ENCODE measurements around the gene MRPS6.

DNA sequence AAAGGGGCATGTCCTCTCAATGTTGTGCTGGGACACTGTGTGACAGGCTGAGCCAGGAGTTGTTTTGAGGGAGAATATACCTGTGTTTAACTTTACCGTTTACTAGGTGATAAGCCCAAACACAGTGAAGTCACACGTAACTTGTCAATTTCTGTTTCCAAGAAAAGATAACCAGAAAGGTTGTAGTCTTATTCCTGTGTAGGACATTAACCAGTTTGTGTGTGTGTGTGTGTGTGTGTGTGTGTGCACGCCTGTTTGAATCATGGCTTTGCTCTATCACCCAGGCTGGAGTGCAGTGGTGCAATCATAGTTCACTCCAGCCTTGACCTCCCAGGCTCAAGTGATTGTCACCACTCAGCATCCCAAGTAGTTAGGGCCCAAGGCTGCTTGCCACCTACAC, 83.6 kb downstream of the MRPS6 start:
- TF ChIP-seq, protein P1, sequence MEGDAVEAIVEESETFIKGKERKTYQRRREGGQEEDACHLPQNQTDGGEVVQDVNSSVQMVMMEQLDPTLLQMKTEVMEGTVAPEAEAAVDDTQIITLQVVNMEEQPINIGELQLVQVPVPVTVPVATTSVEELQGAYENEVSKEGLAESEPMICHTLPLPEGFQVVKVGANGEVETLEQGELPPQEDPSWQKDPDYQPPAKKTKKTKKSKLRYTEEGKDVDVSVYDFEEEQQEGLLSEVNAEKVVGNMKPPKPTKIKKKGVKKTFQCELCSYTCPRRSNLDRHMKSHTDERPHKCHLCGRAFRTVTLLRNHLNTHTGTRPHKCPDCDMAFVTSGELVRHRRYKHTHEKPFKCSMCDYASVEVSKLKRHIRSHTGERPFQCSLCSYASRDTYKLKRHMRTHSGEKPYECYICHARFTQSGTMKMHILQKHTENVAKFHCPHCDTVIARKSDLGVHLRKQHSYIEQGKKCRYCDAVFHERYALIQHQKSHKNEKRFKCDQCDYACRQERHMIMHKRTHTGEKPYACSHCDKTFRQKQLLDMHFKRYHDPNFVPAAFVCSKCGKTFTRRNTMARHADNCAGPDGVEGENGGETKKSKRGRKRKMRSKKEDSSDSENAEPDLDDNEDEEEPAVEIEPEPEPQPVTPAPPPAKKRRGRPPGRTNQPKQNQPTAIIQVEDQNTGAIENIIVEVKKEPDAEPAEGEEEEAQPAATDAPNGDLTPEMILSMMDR (conservative IDR thresholded peaks at IDR 0.05; ENCODE audit: low read depth, low read length): no peak
- TF ChIP-seq POLR2A (IDR thresholded peaks at IDR 0.05; ENCODE audit: low read depth, low read length): no peak
